HG03378 (cell line): ENCODE data around the gene PAQR4.

Experiments used
- ATAC-seq: cut with Tn5 transposase; IDR thresholded peaks from one replicate; pipeline ENCODE4 v1.9.1; 2021; ENCODE audit warnings: mild to moderate bottlenecking, moderate library complexity; ENCODE audit not compliant: unreplicated experiment

PAQR4 gene

GRCh38 chr16:3020604-3021448 lies 51.7 kb downstream of the PAQR4 start:
- ATAC-seq = no peak

- no peak for ATAC-seq
Measured at GRCh38 chr16:3021449-3022207, 52.5 kb downstream of the PAQR4 start.

- no peak for ATAC-seq
Measured at GRCh38 chr16:3022208-3022683, 53.1 kb downstream of the PAQR4 start.

GRCh38 chr16:3022684-3023414 lies 53.7 kb downstream of the PAQR4 start:
- no peak for ATAC-seq
